ENCODE data around the gene OR10S1. TPM values are rescaled to one million over a fixed set of nuclear protein-coding genes. Genes with fewer than 3 reads are reported as not detected.

Gene OR10S1
- polyA plus RNA-seq, 1 donor = not detected

DNA sequence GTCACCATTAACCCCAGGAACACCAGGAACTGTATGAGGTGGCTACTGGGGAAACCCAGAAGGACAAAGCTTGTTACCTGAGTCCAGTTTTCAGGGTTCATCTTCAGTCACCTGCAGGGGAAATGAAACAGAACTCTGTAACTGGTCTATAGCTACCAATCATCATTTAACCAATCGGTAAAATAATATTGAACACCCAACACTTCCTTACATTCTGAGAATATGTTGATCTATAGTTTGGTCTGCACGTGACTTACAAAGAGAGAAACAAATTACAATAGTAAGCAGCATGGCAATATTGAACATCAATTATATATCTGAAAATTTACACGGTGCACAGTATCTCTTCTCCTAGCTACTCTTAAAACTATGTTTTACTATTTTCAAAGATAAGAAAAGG, 33.8 kb downstream of the OR10S1 start, which contains the start of gene OR6T1:
Gene OR6T1, minus strand, starts transcription at position 101 of the 400 bp plus-strand sequence. Its CDS starts 0 bp downstream, at position 101.
- WGBS (ENCODE audit: insufficient coverage, low lambda C conversion rate) = 83% methylated on average over 2 of the region's 3 CpGs
- Histone ChIP-seq H3K27ac (ENCODE audit: low read length) (no peak within 1 kb of the TSS), H3K36me3 (ENCODE audit: control insufficient read depth, insufficient read depth, low read length) (no peaks in the 10 kb centered on the region), H3K27me3 (ENCODE audit: control insufficient read depth, insufficient read depth, low read length) (peaks cover 2% of the 10 kb centered on the region), H3K9me3 (ENCODE audit: control insufficient read depth, low read depth, low read length) (no peaks in the 10 kb centered on the region), H3K4me3 (ENCODE audit: low read length) (no peak within 1 kb of the TSS), H3K4me1 (ENCODE audit: control insufficient read depth, insufficient read depth, low read length) (no peaks in the 10 kb centered on the region)
- no peak for DNase-seq

DNA sequence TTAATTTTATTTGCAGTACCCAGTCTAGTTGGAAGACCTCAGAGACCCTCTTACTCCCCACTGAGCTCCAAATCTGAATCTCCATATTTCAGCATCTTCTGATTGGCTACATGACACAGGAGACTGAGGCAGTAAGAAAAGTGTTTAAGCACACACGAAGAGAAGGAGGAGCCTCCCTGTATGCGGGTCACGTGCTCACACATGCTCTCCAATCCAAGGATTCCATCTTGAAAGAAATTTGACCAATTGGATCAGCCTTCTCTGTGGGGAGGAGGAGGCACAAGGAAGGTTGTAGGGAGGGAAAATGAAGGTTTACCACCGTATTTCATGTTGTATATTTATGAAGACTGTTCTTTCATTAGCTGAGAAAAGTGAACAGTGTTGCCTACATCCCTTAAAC, 35.2 kb downstream of the OR10S1 start:
- H3K4me3 ChIP-seq (ENCODE audit: low read length) = no peak overlapping the region
- H3K4me1 ChIP-seq (ENCODE audit: control insufficient read depth, insufficient read depth, low read length) = no peaks in the 10 kb centered on the region
- peaks cover 2% of the 10 kb centered on the region for H3K27me3 ChIP-seq (ENCODE audit: control insufficient read depth, insufficient read depth, low read length)
- 83% methylated on average over 1 of the region's 4 CpGs for WGBS (ENCODE audit: insufficient coverage, low lambda C conversion rate)
- H3K9me3 ChIP-seq (ENCODE audit: control insufficient read depth, low read depth, low read length) = no peaks in the 10 kb centered on the region
- H3K36me3 ChIP-seq (ENCODE audit: control insufficient read depth, insufficient read depth, low read length) = no peaks in the 10 kb centered on the region
- no peak for DNase-seq
- H3K27ac ChIP-seq (ENCODE audit: low read length) = no peak overlapping the region

DNA sequence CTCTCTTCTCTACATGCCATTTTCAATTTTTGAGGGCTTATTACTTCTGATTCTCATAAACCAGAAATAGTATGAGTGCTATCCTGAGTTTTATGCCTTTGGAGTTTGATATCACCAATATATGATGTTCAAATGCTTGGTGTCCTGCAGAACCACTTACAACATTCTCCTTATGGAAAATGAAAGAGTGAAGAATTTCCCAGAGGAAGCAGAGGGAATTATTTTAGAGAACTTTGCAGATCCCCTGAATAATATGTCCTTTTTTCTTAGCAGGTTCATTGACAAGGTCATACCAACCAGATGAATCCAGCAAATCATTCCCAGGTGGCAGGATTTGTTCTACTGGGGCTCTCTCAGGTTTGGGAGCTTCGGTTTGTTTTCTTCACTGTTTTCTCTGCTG, 38.3 kb downstream of the OR10S1 start, which contains the start of gene OR4D5:
Gene OR4D5, plus strand, starts transcription at position 301 of the 400 bp plus-strand sequence. Its CDS starts 0 bp downstream, at position 301.
- no peak within 1 kb of the TSS for H3K4me3 ChIP-seq (ENCODE audit: low read length)
- H3K27ac ChIP-seq (ENCODE audit: low read length) = no peak within 1 kb of the TSS
- DNase-seq = no peak
- H3K4me1 ChIP-seq (ENCODE audit: control insufficient read depth, insufficient read depth, low read length) = no peaks in the 10 kb centered on the region
- H3K9me3 ChIP-seq (ENCODE audit: control insufficient read depth, low read depth, low read length) = no peaks in the 10 kb centered on the region
- WGBS (ENCODE audit: insufficient coverage, low lambda C conversion rate) = no CpG with 5 or more reads among the region's 1 CpG
- no peaks in the 10 kb centered on the region for H3K36me3 ChIP-seq (ENCODE audit: control insufficient read depth, insufficient read depth, low read length)
- peaks cover 2% of the 10 kb centered on the region for H3K27me3 ChIP-seq (ENCODE audit: control insufficient read depth, insufficient read depth, low read length)

Other genes with a start within 250 kb of the OR10S1 start
- 17.1 TPM for gene ZNF202, start 236.1 kb downstream of the OR10S1 start, polyA plus RNA-seq
- gene OR6X1, start 223.3 kb downstream of the OR10S1 start, polyA plus RNA-seq = not detected
- not detected for gene OR6M1, start 171.4 kb downstream of the OR10S1 start, polyA plus RNA-seq
- not detected for gene TMEM225, start 92.1 kb downstream of the OR10S1 start, polyA plus RNA-seq
- gene OR8D4, start 75.6 kb downstream of the OR10S1 start, polyA plus RNA-seq = not detected
- not detected for gene OR4D5, start 38.2 kb downstream of the OR10S1 start, polyA plus RNA-seq
- gene OR6T1, start 33.9 kb downstream of the OR10S1 start, polyA plus RNA-seq = not detected
- not detected for gene OR10G6, start 17.4 kb upstream of the OR10S1 start, polyA plus RNA-seq
- not detected for gene OR10G4, start 35.2 kb upstream of the OR10S1 start, polyA plus RNA-seq
- not detected for gene OR10G9, start 45.2 kb upstream of the OR10S1 start, polyA plus RNA-seq
- not detected for gene OR10G8, start 49.0 kb upstream of the OR10S1 start, polyA plus RNA-seq
- gene OR10G7, start 63.5 kb upstream of the OR10S1 start, polyA plus RNA-seq = not detected
- 24.6 TPM for gene VWA5A, start 137.7 kb upstream of the OR10S1 start, polyA plus RNA-seq
- not detected for gene OR10D3, start 205.6 kb upstream of the OR10S1 start, polyA plus RNA-seq